HG03469 (cell line): ENCODE measurements around the gene FAM72B.
"Not testable (repeated sequence)": the region's sequence is repeated elsewhere in the genome, so short reads cannot be mapped to it uniquely, and the experiment has no call there.

ENCODE experiments used
- ATAC-seq: cut with Tn5 transposase; IDR thresholded peaks from one replicate; pipeline ENCODE4 v1.9.1; 2021; ENCODE audit warnings: mild to moderate bottlenecking, moderate library complexity, moderate number of reproducible peaks; ENCODE audit not compliant: unreplicated experiment

Gene FAM72B

DNA sequence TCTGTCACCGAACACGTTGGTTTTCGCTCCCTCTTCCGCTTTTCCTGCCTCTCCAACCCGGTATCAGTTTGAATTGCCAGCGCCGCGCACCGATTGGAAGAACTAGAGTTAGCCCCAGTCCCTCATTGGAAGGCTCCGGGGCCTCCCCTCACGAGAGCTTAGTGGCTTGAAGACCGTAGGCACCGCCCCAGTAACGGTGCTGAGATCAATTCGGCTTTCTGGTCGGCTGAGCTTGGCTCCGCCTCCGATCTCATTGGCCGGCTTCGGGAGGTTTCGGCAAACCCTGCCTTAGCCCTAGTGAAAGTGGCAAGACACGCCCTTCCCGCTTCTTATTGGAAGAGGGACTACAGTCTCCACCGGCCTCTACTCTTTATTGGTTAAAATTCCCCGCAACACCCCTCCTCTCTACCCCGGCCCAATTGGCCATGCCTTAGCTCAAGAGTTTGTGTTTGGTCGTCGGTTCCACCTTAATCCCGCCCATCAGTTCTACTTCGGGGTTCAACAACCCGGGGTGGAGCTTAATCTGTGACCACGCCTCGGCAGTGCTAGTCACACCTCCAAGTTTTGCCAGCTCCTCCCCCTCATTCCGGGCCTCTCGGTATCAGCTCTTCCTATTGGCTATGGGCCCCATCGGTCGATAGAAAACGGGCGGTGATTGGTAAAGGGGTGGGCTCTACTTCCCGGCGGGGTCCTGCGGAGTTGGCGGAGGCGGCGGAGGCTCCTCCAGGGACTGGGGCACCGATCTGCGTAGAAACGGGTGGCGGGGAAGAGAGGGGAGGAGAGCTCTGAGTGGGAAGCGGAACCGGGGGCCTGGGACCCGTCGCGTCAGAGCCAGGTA, at the start of gene FAM72B, which contains the start of gene SRGAP2C:
Gene FAM72B, minus strand, starts transcription at position 51 of the 838 bp plus-strand sequence. CDS start 851 bp downstream, outside the sequence.
Gene SRGAP2C, plus strand, starts transcription at position 686 of the 838 bp plus-strand sequence. CDS start 2,472 bp downstream, outside the sequence.
- peak; percentile 84 for ATAC-seq

DNA sequence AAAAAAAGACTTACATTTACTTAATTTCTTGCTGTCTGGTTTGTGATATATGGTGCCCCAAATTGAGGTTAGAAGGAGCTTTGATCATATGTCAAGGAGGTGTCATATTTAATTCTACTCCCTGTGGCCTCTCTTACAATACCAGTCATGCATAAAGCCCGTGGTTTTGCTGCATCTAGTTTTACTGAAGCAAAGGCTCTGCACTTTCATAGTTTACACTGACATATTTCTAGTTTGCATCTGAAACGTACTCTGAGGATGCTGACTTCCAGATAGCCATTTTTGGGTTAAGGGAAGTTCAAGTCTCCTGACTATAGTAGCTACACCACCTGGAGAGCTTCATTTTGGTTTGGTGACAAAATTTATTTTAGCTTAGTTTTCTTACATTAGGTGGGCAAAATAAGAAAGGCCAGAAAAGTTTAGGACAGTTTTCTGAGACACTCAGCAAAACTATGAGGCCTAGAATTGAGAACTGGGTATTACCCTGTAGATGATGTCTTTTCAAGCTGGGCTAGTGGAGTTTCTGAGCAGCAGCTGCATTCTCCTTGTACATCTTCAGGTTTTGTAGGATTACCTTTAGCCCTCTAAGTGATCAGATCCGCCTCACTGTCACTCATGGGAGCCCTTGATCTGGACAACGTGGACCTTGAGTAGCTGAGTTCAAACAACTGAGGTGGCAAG, 48.4 kb upstream of the FAM72B start:
- not testable (repeated sequence) for ATAC-seq

DNA sequence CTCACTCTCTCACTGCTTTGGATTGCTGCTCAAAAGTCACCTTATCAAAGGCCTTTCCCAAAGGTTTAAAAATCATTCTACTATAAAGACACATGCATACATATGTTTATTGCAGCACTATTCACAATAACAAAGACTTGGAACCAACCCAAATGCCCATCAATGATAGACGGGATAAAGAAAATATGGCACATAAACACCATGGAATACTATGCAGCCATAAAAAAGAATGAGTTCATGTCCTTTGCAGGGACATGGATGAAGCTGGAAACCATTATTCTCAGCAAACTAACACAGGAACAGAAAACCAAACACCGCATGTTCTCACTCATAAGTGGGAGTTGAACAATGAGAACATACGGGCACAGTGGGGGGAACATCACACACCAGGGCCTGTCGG, 46.5 kb upstream of the FAM72B start:
- not testable (repeated sequence) for ATAC-seq

DNA sequence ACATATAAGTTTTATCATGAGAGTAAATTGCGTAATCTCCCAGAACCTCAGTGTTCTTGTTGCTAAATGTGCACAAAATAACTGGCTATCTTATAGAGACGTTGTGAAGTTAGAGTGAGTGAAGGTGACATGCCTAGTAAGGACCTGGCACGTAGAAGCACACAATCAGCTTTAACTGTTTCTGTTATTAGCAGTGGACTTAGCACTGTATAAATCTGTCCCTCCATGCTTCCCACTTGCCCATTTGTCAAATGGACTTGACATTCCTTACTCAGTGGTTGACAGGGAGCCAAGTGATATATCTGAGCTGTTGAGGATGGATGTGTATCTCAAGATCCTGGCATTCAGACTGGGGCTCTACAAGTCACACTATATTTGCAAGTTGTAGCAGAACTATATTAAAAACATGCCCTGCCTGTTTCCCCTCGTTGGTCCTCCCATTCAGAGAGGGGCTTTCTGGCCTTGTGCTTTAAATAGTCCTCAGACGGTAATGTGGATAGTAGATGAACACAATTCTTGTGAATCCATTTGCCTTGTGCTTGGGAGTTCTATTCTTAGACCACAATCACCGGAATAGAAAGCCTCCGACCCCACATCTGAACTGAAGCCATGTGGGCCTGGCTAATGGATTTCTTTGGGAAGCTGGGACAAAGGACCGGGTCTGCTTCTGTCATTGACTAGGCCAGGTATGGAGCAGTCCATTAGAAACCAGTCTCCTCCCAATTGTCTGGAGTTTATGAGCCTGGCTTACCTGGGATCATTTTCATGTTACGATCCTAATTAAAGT, 43.6 kb upstream of the FAM72B start:
- ATAC-seq, result not testable (repeated sequence)

DNA sequence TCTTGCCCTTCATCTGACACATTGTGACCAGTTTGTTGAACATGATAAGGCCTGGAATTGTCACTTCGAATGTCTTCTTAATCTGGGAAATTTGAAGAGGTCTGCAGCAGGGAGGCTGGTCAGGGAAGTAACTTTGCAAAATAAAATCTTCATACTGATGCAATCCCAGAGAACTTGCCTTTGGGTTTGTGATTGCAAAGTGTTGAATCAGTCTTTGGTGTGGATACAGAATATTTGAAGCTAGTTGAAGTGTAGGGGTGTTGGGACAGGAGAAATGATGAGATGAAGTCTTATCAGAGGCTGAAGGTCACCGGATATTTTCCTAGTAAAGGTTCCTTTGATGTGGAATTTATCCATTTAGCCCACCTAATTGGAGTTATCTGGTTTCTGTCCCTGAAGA, 42.8 kb upstream of the FAM72B start:
- not testable (repeated sequence) for ATAC-seq

DNA sequence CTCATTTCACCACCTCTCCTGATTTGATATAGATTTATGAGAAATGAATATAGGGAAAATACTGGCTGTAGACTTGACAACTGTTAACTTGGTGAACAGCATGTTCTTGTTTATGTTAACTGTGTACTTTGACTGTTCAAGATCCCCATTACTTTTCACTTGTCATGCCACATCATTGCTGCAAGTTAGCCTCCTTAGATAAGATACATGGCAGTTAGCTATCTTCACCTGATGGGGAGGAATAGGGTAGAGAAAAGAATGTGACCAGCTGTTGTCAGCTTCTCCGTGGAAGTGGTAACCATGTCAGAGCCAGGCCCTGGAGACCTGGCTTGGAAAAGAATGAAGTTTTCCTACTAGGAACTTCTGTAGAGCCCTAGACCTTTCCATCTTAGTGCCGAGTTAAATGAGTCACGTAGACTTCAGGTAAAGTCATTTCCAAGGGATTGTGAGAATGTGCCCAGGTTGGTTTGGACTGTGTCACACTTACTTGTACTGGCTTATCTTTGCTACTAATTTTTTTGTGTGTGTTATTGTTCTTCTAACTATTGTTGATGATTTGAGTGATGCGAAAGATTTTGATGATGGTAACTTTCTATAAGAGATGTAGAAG, 42.3 kb upstream of the FAM72B start:
- ATAC-seq, result not testable (repeated sequence)

DNA sequence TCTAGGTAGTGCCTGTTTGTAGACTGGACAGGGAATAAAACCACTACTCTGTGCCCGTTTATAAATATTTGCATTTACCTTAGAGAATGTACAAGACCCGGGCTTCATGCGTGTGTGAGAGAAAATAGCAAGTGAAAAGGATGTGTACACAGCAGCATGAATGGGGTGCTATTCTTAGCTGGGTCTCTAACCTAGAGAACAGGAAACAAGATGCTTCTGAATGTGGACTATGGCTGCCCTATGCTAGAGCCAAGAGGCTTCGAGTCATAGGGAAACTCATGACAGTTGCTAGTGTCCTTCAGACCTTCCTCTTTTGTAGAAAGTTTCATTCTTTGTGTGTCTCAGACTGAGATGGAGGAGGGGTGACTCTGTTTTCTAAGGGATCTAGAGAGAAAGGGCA, 40.6 kb upstream of the FAM72B start:
- peak; percentile 98 for ATAC-seq

DNA sequence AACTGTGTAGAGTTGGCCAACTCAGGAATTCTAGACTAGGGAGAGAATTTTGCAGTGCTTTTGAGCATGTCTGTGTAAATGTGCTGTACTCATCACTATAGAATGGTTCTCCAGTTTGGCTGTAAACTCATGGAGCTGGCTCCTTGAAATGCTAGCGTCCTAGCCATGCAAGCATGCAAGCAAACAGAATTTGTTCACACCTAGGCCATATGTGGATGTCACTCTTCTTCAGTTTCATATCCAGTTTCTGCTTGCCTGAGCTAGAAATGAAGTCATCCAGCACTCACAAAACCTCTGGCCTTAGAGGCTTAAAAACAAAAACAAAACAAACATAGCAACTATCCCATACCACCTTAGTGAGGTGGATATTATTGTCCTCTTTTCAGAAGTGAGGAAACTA, 37.6 kb upstream of the FAM72B start:
- peak; percentile 41 for ATAC-seq

DNA sequence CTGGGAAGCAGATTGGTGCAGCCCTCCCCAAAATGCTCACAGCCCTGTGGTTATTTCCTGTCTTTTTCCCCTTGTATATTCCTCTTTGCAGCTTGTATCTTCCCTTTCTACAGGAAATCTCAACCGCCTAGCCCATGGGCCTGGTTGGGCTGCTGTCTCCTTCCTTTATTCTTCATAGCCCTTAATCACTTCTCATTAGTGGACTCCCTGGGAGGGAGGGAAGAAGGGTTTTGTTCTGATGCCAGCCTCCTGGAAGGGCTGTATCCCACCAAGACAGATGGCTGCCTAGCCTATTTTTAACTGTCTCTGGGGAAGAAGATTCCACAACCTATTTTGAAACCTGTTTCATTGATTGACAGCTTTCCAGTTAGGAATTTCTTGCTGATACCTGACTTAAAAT, 32.5 kb upstream of the FAM72B start:
- ATAC-seq, result not testable (repeated sequence)

DNA sequence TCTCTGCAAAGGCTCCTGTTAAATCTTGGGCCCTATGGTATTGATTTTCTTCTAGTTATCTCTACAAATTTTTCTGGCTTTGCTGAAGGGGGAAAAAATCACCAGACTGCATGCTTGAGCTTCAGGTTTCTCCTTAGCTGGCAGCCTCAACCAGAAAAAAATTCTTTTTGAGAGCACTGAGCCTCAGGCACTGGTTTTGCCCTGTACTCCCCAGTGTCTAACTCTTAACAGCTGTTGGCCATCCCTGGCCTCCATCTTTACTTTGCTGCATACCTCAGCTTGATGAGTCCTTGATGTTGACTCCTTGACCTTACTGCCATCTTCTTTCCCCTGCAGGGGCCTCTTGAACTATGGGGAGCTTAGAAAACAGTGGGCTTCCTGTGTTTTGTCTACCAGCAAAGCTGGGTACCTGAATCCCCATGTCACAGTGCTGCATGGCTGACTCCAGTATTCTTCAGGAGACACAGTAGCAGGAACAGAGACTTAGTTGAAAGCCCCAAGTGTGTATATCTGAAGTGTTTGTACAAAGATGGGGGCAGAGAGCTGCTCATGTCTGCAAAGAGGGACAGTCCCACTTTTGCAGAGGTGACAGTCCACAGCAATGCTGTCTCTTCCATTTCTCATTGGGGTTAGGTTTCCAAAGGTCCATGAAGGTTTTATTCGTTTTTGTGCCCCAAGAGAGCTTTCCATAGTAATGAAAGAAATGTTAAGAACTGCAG, 31.7 kb upstream of the FAM72B start:
- not testable (repeated sequence) for ATAC-seq

DNA sequence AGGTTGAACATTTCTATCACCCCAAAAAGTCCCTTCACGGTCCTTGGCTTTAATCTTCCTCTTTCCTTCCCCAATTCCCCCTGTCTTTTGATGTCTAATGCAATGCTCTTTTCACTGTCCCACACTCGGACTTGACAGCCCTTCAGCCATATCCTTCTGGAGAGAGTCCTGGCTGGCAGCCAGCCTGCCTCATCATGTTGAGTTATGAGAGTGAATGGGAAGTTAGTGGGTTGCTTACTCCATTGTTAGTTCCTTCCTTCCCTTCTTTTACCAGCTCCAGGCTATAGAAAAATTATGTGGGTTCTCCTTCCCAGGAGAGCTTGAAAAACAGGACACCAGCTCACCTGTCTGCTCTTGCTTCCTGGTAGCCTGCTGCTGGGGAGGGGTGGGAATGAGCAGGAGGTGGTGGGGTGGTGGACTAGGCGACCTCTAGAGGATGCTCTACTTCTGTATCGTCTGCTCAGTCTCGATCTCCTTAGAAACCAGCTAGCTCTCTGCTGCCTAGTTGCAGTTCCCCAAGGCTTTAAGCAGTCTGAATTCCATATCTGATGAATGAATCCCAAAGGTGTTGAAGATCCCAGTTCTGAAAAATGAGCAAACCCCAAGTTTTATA, 30.5 kb upstream of the FAM72B start:
- ATAC-seq, result not testable (repeated sequence)

DNA sequence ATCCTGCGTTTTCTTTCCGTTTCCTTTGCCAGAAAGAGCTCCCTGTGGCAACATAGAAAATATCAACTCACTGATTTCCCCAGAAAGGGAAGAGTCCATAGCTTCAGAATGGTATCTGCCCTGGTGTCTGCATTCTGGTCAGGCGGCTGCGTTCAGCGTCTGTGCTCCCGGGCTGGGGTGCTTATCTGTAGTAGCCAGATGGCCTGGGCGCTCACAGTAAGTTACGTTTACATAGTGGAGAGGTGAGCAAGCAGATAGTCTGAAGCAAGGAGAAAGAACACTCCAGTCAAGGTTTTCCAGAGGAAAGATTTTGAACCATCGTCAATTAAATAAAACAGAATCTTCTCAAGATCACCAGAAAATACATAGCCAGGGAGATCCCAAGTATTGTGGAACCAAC, 29.4 kb upstream of the FAM72B start:
- not testable (repeated sequence) for ATAC-seq

DNA sequence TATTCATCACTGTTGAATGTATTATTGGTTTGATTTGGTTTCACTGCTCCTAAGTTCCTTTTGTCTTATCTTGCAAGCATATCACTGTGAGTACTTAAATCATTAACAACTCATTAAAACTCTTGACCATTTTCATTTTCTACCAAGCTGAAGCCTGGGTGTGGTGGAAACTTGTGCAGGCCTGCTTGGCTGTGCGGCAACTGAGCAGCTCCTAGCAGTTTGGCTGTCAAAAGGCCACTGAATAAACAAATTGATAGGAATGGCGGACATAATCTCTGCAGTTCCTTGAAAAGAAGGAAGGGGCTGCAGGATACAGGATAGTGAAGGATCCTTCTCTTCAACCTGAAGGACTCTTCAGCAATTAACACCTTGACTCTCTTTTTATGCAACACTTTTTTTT, 26.6 kb upstream of the FAM72B start:
- not testable (repeated sequence) for ATAC-seq

DNA sequence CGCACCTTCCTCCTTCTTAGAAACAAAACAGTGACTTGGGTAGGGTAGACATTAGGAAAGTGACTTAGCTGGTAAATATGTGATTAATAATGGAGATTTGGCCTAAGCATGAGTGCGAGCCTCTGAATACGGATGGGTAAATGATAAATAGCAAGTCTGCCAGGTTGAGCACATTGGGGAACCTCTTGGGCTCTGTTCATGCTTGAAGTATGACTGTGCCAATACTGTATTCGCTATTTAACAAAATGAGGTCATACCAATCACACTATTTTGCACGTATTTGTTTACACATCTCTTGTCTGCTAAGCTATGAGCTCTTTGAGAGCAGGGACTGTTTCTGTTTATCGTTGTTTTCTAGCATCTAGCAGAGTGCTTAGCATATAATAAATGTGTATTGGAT, 24.2 kb upstream of the FAM72B start:
- not testable (repeated sequence) for ATAC-seq

DNA sequence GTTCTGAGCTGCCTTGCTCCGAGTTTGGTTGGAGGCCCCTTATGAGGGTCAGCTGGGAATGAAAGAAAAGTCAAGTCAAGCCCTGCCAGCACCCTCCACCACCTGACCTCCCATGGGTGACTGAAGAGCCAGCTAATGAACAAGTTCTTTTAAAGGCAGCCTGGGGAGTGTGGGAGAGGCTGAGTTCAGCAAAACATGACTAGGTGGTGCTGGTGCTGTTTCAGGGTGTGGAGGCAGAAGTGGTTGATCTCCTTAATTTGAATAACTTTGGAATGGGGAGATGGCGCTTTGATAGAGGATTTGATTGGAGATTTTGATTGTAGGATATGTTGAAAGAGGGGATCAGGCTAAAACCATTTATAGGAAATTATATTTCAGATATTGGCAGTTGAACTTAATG, 23.2 kb upstream of the FAM72B start:
- ATAC-seq, result not testable (repeated sequence)

DNA sequence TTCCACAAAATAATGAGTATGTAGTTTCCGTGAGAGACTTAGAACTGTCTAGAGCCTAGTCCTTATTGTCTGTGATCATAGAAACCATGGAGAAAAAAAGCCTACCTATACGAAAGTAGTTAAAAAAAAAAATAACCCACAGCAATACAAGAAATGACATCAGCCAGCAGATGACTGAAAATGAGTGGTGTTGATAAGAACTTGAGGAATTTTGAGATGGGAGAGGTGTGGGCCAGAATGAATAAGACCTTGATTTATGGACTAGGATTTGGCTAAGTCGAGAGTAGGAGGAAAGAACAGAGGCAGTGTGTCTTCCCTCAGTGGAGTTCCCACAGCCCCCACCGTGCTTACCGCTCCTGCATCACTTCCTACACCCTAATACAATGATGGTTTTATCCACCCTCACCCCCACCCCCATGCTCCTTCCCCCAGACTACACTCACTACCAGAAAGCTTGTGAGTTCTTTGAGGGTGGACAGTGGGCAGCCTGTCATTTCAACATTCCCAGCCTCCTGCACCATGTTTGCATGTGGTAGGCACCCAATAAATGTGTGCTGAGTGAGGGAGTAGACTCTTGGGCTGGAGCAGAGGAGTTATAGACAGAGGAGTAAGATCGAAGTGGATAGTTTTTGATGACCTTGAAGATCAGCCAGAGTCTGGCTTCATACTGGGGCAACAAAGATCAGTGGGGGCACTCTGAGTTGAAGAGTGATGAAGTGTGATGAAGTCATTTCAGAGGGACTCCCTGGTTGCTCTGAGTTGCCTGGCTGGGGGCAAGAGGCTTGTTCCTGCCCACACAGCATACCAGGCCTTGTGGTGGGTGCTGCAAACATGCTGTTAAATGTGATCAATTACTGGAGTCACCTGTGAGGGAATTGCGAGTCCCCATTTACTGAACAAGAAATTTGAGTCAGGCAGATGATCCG, 21.9 kb upstream of the FAM72B start:
- not testable (repeated sequence) for ATAC-seq

DNA sequence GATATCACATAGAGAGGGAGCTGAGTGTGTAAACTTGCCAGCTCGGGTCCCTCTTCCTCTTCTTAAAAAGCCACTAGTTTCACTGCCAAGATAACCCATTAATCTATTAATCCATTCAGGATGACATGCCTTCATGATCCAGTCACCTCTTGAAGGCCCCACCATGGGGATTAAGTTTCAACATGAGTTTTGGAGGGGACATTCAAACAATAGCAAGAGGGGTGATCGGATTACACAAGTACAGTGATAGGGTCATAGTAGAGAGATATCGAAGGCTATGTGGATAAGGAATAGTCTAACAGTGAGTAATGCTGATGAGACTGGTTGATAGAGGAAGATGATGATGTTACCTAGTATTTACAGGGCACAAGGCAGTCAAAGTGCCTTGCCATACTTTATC, 18.8 kb upstream of the FAM72B start:
- ATAC-seq, result not testable (repeated sequence)
